GM11168 (cell line): ENCODE data around the gene GAD1.

Experiments used
- in situ Hi-C: fragments of 300-500 bp; cut with MboI; formaldehyde crosslinking; loops from one replicate; pipeline ENCODE4 v1.12.0; 2022; ENCODE audit warnings: low sequenced_read_pairs; ENCODE audit not compliant: unreplicated experiment

The GAD1 gene

DNA sequence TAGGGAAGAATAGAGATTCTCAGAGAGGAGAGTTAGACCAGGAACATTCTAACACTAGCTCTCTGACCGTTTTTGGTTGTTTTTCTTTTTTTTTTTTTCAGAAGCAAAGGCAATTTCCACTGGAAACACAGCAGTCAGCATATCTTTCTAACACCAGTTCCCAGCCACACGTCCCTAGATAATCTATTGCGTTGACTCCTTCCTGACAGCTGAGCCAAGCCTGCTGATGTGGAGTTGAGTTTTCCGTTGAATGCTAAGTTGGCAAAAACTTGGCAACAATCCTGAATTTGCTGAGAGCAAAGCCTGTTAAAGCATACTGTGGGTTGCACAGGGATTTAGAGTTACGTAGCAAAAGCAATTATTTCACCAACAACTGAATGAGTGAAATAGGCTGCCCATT, 19.3 kb downstream of the GAD1 start:
- in situ Hi-C loops, result no loop called here

DNA sequence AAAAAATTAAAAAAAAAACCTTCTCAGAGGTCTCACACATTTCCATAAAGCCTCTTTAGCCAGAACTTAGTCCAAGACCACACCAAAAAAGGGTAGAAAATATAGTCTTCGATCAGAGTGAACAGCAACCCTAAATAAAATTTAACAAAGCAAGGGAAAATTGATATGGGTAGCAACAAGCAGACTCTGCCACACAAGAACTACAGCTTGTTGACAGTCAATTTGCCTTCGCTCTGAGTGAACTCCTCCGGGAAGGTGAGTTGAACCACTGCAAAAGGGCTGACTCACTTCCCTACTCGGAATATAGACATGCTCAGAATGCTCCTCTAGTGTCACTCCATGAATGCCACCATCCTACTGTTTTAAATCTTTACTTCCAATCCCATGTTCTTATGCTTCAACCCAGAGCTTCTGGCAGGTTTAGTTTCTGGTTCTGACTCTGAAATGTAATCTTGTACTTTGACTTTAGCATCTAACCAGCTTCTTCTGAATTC, 24.1 kb downstream of the GAD1 start:
- in situ Hi-C loops, result no loop called here

DNA sequence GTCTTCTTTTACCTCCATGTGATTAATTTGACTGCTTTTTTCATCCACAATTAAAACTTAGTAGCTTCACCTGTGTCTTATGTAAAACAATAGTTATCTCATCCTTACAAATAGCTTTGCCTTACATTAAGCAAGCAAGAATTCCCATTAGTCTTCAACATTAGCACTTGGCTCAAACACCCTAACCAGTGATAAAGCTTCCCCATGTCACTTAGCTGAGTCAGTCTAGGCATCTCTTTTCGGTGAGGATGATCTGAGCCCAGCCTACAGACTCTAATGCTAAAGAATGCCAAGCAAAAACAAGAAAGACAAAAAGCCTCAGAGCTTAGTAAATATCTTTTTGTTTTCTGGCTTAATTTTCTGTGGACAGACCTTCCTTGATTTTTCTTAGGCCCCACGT, 26.1 kb downstream of the GAD1 start:
- in situ Hi-C loops, result no loop called here

DNA sequence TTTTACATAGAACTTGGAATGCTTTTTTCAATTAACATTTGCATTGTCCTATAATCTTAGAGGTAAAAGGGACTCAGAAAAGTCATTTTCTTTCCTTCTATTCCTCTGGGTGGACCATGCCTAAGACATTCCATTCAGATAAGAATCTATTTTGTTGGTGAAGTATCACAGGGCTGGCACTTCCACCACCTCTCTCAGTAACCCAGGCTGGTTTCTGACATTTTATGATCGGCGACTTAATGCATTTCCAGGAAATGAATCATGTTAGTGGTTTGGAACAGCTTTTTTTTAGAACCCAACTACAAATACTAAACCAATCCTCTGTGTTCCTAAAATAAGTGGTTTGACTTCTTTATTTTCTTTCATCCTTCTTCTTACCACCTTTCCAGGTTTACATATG, 27.0 kb downstream of the GAD1 start:
- in situ Hi-C loops, result no loop called here

DNA sequence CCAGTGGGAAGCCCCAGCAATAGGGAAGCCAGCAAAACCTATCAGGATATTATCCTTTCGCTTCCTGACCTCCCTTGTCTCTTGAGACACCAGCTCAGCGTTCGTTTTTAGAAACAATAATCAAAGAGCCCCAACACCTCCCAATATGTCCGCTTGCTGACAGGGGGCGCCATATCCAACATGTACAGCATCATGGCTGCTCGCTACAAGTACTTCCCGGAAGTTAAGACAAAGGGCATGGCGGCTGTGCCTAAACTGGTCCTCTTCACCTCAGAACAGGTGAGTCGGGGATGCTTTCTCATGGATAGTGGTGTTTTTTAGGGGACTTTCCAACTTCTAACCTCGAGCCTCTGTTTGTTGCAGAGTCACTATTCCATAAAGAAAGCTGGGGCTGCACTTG, 28.7 kb downstream of the GAD1 start:
- in situ Hi-C loops, result no loop called here

DNA sequence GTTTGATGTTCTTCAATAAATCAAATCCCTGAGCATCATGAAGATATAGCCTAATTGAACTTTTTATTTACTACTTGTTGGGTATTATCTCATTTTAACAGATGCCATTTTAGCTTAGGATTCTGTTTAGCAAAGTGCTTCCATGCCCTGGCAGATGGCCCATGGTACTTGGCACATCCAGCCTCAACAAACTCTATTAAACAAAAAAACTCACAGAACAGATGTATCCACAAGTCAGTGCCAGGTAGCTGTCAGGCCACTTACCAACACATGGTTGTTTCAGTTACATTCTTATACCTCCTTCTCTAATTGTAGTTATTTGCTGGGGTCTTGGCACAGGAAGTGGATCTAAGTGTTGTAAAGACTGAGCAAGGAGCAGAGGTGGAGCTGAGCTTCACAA, 29.6 kb downstream of the GAD1 start:
- in situ Hi-C loops, result no loop called here

DNA sequence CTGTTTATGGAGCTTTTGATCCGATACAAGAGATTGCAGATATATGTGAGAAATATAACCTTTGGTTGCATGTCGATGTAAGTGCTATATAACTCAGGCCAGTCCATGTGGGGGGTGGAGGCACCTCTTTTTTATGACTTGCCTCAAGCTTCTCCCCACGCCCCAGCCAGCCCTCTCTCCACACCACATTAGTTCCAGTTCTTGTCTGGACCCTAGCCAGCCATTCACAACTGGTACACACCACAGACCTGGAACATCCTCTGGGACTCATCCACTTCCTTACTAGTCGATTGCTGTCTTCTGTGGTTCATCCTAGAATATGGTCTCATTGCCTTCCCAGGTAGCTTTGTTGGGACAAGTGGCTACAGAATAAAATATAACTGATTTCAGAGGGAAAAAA, 31.0 kb downstream of the GAD1 start:
- in situ Hi-C loops, result no loop called here

DNA sequence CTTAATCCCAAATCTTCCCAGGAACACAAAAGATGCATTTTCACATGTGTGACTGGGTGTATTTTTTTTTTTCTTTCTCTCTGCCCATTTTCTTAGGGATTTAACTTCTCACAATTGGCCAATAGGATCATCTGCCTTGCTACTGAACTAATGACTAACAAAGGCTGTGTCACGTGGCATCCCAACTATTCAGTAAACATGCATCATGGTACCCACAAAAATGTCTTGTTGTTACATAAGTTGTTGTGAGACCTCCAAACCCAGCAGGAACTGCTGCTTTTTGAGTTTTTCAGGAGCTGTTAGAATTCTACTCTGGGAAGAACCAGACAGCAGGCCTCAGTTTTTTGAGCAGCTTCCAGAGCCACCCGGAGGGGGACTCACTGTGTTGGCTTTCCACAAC, 31.9 kb downstream of the GAD1 start:
- in situ Hi-C loops, result no loop called here

DNA sequence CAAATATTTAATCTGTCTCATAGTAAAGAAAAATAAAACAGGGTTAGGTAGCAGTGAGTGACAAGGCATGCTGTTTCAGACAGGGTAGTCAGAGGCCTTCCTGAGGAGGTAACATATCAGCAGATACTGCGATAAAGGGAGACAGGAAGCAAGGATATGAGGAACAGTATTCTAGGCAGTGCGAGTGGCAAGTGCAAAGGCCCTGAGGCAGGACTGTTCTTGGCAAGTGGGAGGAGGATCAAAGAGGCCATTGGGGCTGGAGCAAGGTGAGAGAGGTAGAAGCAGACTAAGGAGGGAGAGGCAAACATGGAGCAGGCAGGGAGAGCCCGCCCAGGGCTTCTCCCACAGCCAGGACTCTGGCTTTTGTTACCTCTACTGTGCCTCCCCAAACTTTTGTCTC, 33.6 kb downstream of the GAD1 start:
- in situ Hi-C loops, result no loop called here

DNA sequence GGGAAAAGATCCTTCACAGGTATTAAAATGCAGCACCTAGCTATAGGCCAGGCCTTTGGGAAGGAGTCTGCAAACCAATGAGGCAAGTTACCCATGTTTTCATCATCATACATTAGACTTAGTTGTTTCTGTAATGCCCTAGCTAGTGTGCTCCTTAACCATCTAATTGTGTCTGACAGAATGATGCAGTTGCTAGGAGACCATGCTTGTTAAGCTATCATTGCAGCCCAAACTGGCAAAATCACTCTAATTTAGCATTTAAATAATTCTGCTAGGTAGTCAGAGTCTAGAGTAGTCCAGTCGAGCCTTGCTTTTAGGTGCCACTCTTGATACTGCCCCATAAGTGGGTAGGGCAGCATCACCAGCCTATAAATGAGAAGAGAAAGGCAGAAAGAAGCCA, 34.9 kb downstream of the GAD1 start:
- in situ Hi-C loops, result no loop called here

DNA sequence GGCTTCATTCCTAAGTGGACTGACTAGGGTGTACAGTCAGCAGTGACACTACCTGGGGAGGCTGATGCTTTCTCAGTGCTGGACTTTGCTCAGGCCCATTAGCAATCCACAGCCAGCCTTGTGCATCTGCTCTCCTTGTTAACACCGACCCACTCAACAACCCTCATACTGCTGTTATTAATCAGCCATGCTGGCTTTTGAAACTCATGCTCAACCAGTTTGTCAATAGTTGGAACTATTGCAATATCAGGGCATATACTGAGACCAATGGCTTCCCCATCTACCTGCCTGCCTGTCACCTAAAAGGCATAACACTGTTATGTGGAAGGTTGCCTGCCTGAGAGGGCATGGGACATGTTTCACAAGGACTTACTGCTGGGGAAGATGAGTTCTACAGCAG, 39.4 kb downstream of the GAD1 start:
- in situ Hi-C loops, result no loop called here

DNA sequence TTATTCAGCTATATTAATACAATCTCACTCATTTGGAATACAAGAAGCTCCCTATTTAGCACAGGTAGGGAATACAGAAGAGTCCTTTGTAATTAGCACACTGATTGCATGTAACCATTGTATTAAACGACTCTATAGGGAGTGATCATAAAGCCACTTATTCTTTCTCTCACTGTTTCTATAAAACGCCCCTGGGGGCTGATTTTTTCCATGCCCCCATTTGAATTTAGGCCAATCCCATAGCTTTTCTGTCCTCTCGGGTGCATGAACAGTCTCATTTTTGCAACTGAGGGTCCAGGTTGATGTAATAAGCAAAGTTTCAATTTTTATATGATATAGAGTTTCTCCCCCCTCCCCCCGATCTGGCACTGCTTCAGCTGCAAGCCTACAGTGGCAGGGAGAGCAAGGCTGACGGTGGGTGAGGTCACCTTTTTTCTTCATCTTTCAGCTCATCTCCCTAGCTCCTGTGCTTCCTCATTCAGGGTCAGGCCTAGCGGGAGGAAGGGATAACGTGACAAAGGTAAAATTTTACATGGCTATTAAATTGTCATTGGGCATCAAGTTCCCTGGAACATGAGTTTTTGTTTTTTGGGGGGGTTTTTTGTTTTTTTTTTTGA, 45.7 kb downstream of the GAD1 start:
- in situ Hi-C loops, result no loop called here

DNA sequence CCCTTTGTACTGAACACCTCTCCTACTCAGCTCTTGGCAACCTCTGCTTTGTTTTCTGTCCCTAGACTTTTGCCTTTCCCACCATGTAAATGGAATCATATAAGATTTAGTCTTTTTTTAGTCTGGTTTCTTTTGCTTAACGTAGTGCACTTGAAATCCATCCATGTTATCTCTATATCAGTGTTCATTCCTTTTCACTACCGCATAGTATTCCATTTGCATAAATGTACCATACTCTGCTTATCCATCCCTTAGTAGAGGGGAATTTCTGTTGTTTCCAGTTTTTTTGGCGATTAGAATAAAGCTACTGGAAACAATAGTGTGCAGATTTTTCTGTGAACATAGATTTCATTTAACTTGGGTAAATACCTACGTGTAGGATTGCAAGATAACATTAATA, 46.4 kb downstream of the GAD1 start:
- in situ Hi-C loops, result no loop called here

DNA sequence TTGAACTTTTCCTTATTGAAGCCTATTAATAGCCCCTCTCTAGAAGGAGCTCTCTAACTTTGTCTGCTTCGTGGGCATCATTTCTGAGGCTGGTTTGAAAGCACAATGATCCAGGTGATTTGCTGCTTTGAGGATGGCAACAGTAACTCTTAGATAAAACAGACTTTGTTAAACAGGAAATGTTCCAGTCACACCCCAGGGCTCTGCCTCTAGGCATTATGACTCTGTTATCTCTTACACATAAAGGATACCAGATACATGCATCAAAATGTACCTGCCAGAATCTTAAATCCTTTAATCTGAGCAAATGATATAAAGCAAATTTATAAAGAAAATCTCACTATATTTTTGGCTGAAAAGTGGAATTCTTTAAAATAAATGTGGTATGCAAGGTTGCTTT, 52.3 kb downstream of the GAD1 start:
- in situ Hi-C loops, result no loop called here

DNA sequence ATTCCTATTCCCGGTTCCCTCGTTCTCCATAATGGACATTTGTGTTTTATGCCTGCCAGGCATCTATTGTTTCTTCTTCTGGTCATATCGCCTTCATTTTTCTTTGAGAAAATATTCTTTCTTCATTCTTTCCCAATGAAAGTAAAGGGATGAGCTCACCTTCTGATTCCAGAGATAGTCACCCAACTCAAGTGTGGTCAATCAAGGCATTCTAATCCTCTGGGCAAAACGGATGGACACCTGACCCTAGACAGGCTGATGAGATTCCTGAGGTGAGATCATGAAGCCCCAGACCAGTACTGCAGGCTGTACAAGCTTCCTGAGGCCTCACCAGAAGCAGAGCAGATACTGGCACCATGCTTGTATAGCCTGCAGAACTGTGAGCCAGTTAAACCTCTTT, 52.8 kb downstream of the GAD1 start:
- in situ Hi-C loops, result no loop called here

DNA sequence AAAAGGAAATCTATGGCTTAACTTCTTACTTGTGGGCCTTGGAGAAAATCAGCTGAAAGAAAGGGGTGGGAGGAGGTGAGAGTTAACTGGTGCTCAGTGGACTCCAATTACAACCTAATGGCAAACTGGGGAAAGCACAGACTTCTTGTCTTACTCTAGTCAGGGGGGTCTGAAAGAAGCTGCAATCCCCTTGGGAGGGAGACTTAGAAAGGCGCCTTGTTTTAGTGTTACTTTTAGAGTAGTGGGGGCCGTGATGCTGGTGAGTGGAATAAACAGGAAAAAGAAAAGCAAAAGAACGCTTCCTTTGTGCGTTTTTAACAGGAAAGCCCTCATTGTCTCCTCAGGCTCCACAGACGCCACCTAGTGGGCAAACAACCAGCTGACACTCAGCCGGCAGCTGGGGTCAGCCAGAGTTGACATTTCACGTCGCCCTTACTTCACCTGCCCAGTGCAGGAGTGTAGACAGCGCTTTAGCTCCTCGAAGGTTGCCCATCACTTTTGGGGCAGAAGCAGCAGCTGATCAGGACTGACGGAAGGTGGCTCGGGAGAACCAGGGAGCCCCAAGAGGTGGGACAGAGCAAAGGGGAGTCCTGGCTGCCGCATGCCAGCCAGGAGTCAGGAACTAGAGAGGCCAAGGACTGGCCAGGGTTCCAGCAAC, 56.5 kb downstream of the GAD1 start:
- in situ Hi-C loops, result no loop called here

DNA sequence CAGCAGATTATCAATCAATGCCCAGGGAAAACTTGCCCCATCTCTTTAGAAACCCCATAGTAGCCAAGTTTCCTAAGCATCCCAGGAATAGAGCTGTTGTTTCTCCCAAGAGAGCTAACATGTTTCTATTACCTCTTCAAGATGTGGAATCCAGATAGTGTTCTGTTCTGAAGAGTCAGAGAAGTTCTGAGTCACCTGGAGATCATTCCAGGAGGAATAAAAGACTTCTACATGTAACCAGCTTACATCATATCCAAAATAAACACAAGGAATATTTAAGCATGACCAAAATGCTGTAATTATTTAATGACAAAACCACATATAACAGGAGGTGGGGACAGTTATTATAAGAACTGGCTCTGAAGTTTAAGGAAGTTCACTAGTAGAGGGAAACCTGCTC, 61.4 kb downstream of the GAD1 start:
- in situ Hi-C loops, result no loop called here

DNA sequence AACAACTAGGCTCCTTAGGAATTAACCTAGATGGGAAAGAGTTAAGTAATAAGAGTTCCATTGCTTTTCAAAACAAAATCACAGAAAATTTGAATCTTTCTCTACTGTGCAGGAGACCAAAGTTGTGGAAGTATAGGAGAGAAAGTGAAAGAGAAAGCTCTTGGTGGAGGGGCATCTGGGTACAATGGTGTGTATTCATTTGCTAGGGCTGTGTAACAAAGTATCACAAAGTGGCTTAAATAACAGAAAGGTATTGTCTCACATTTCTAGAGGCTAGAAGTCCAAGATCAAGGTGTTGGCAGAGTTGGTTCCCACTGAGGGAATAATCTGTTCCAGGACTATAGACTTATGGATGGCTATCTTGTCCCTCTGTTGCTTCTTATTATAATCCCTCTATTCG, 61.8 kb downstream of the GAD1 start:
- in situ Hi-C loops, result no loop called here

DNA sequence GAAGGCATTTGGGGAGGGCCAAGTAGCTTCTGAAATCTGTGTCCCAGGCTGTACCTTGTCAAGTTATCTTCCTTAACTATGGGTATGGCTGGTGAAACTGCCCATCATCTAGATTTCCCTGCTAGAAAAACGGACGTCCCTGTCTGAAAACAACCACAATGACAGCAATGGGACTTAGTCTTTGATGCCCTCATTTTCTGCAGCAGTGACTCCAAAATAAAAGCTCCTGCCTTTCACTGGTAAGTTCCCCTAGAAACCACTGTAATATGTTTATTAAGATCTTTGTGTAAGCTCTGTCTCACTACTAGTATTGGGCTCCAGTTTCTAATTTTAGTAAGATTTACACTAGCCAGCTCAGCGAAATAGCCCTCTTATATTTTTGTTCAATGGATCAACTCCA, 65.2 kb downstream of the GAD1 start:
- in situ Hi-C loops, result no loop called here

DNA sequence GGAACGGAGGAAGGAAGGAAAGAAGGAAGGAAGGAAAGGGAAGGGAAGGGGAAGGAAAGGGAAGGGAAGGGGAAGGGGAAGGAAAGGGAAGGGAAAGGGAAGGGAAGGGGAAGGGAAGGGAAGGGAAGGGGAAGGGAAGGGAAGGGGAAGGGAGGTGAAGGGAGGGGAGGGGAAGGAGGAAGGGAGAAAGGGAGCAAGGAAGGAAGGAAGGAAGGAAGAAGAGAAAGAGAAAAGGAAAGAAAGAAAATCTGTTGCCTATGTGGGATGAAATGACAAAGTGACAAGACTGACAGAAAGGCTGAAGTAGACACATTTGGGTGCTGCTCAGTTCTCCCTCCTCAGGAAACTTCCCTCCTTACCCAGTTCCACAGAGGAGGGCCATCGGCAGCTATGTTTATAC, 66.1 kb downstream of the GAD1 start:
- in situ Hi-C loops, result no loop called here

DNA sequence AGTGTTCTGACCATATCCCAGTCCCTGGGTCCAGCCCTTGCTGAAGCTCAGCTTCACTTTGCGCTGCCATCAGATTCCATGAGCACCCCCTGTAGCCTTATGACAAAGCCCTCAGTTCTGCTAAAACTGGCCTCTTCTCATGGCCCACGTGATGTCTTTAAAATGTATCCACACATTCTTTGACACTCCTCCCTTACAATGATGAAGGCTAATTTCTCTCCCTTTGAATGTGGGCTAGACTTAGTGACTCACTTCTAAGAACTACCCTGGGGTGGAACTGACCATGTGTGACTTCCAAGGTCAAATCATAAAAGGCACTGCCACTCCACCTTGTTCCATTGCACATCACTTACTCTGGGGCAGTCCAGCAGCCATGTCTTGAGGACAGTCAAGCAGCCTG, 67.0 kb downstream of the GAD1 start:
- in situ Hi-C loops, result no loop called here

DNA sequence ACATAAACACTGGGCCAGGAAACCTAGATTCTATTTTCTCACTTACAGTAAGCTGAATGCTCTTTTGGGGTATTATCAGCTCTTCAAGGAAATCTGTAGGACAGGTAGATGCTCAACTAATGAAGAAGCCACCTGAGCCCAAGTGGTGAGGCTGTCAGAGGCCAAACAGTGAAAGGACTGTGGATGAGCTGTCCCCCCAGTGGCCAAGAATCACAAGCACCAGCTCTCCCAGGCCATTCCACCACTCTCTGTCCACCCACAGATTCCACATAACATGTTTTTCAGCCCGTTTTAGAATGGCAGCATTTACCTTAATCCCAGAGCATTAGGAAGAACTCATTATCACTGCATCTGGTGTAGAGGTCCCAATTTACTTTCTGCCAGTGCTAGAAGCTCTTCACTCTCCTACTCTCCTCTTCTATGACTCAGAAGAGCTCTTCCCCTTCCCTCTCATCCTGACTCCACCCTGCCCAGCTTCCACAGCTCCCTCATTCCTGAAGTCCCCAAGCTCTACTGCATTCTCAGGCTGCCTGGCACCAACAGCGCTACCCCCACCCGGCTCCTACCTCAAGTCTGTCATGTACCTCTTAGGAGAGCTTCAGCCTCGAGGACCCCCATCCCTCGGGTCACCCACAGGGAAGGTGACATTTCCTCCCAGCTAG, 68.6 kb downstream of the GAD1 start:
- in situ Hi-C loops, result no loop called here
